Measurements from ENCODE around the gene MSANTD7. TPM values are rescaled to one million over a fixed set of nuclear protein-coding genes. Genes with fewer than 3 reads are reported as not detected.

Gene MSANTD7
- total and polyA plus RNA-seq, 9 of the 15 experiments (the other 6 are each of a cell fraction or from before 2014, with no cell fraction given) = 5.2 to 27.3 (median 23.6) TPM

- TF ChIP-seq MCM2 (IDR thresholded peaks at IDR 0.05; ENCODE audit: low read depth) (no peak), RBM39 (optimal IDR thresholded peaks at IDR 0.05; ENCODE audit: low read depth, low read length) (no peak), SLC30A9 (CRISPR knock-in tag; IDR thresholded peaks at IDR 0.05) (no peak), HDAC1 (IDR thresholded peaks at IDR 0.05) (peak in 1 of 2 experiments; percentile 54; a peak in 2 of 4 replicates), SMARCC2 (IDR thresholded peaks at IDR 0.05; ENCODE audit: low read depth) (no peak), PBX2 (CRISPR knock-in tag; IDR thresholded peaks at IDR 0.05; ENCODE audit: low read depth) (no peak), PBX2 (tag; conservative IDR thresholded peaks at IDR 0.05; ENCODE audit: low read depth) (no peak; the same call in 1 of the 2 replicates), BCL6 (CRISPR knock-in tag; IDR thresholded peaks at IDR 0.05) (no peak), PCBP2 (IDR thresholded peaks at IDR 0.05; ENCODE audit: low read depth, low read length, poor library complexity, severe bottlenecking) (no peak), KHSRP (IDR thresholded peaks at IDR 0.05) (no peak; the same call in 1 of the 2 replicates), ESRRB (CRISPR knock-in tag; IDR thresholded peaks at IDR 0.05; ENCODE audit: borderline replicate concordance) (no peak), CBX8 (IDR thresholded peaks at IDR 0.05; ENCODE audit: borderline replicate concordance, extremely low read depth, low read depth, low read length, poor library complexity, severe bottlenecking) (no peak), BRF1 (IDR thresholded peaks at IDR 0.05; ENCODE audit: borderline replicate concordance, extremely low read depth, insufficient read length) (no peak), ZFPM2 (CRISPR knock-in tag; IDR thresholded peaks at IDR 0.05) (no peak), POLR2G (IDR thresholded peaks at IDR 0.05; ENCODE audit: low read depth, low read length) (peak; percentile 98), USF2 (CRISPR knock-in tag; IDR thresholded peaks at IDR 0.05) (no peak), SIRT6 (IDR thresholded peaks at IDR 0.05; ENCODE audit: low read depth, low read length) (no peak), SAP30 (IDR thresholded peaks at IDR 0.05; ENCODE audit: borderline replicate concordance, insufficient read depth, low read depth, low read length, poor library complexity, severe bottlenecking) (peak; percentile 70), ATF3 (IDR thresholded peaks at IDR 0.05) (peak; percentile 96), ATF3 (CRISPR knock-in tag; conservative IDR thresholded peaks at IDR 0.05) (no peak)
- TF ChIP-seq, protein P1, sequence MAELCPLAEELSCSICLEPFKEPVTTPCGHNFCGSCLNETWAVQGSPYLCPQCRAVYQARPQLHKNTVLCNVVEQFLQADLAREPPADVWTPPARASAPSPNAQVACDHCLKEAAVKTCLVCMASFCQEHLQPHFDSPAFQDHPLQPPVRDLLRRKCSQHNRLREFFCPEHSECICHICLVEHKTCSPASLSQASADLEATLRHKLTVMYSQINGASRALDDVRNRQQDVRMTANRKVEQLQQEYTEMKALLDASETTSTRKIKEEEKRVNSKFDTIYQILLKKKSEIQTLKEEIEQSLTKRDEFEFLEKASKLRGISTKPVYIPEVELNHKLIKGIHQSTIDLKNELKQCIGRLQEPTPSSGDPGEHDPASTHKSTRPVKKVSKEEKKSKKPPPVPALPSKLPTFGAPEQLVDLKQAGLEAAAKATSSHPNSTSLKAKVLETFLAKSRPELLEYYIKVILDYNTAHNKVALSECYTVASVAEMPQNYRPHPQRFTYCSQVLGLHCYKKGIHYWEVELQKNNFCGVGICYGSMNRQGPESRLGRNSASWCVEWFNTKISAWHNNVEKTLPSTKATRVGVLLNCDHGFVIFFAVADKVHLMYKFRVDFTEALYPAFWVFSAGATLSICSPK (IDR thresholded peaks at IDR 0.05; ENCODE audit: borderline replicate concordance) = no peak
These were observed at the start of gene MSANTD7, which contains the start of the genes CDNF and HSPA14 (continued) for GRCh38 chr10:14837757-14838581.

Data from K562 (cell line).